ENCODE data around the gene NTN1. TPM values are rescaled to one million over a fixed set of nuclear protein-coding genes. Genes with fewer than 3 reads are reported as not detected.

Gene NTN1
- polyA plus RNA-seq, 3 donors, result 0.03 to 0.04 TPM; not detected in 1

- no peaks in the 10 kb centered on the region for H3K79me2 ChIP-seq (ENCODE audit: insufficient read depth, low read length)
- no peaks in the 10 kb centered on the region for H3K36me3 Mint-ChIP-seq
- 95% methylated on average over 24 of the region's 25 CpGs for WGBS (ENCODE audit: insufficient coverage)
- no peaks in the 10 kb centered on the region for H3K4me1 Mint-ChIP-seq
- no peaks in the 10 kb centered on the region for H4K20me1 ChIP-seq (ENCODE audit: insufficient read depth, low read length)
- H3K27me3 ChIP-seq (ENCODE audit: control insufficient read depth in 2 of 2, insufficient read depth in 2 of 2, low read length in 2 of 2), result no peaks in the 10 kb centered on the region
- H3K27ac Mint-ChIP-seq, result no peak overlapping the region
- peaks cover 4 to 7% of the 10 kb centered on the region in 2 donors for H3K9me3 ChIP-seq (replicated peaks in 1 of 2; ENCODE audit: control insufficient read depth in 1 of 2, insufficient read depth in 1 of 2, low read length in 2 of 2)
- TF ChIP-seq, protein P1, sequence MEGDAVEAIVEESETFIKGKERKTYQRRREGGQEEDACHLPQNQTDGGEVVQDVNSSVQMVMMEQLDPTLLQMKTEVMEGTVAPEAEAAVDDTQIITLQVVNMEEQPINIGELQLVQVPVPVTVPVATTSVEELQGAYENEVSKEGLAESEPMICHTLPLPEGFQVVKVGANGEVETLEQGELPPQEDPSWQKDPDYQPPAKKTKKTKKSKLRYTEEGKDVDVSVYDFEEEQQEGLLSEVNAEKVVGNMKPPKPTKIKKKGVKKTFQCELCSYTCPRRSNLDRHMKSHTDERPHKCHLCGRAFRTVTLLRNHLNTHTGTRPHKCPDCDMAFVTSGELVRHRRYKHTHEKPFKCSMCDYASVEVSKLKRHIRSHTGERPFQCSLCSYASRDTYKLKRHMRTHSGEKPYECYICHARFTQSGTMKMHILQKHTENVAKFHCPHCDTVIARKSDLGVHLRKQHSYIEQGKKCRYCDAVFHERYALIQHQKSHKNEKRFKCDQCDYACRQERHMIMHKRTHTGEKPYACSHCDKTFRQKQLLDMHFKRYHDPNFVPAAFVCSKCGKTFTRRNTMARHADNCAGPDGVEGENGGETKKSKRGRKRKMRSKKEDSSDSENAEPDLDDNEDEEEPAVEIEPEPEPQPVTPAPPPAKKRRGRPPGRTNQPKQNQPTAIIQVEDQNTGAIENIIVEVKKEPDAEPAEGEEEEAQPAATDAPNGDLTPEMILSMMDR (IDR thresholded peaks at IDR 0.05), result no peak
- peaks cover 0 to 3% (median 0%) of the 10 kb centered on the region in 3 donors for H3K27me3 Mint-ChIP-seq (ENCODE audit: low read depth in 3 of 3)
- H3K36me3 ChIP-seq (replicated peaks in 1 of 2; ENCODE audit: control insufficient read depth in 1 of 2, insufficient read depth in 2 of 2, low read length in 2 of 2), result no peaks in the 10 kb centered on the region
- H3K27ac ChIP-seq (ENCODE audit: low read depth in 1 of 2, low read length in 2 of 2), result no peak overlapping the region
- no peak overlapping the region for H3K4me3 Mint-ChIP-seq
- H3K9ac ChIP-seq (ENCODE audit: insufficient read depth, low read length, poor library complexity, severe bottlenecking), result no peak overlapping the region
- H2AFZ ChIP-seq (ENCODE audit: insufficient read depth, low read depth, low read length, poor library complexity, severe bottlenecking), result no peak overlapping the region
- no peaks in the 10 kb centered on the region for H3K4me1 ChIP-seq (ENCODE audit: control insufficient read depth in 1 of 2, insufficient read depth in 2 of 2, low read length in 2 of 2)
- H3K9me3 Mint-ChIP-seq, result peaks cover 3 to 5% (median 4%) of the 10 kb centered on the region in 7 donors
- no peak for DNase-seq
- intact Hi-C loops (cut with micrococcal nuclease), result no loop called here
- no peak overlapping the region for H3K4me2 ChIP-seq (replicated peaks; ENCODE audit: extremely low read depth, low read length, poor library complexity, severe bottlenecking)
- no peak overlapping the region for H3K4me3 ChIP-seq (replicated peaks in 1 of 3; ENCODE audit: low read depth in 2 of 3, low read length in 3 of 3)
Observed at GRCh38 chr17:9221147-9221921, 200.0 kb downstream of the NTN1 start.

DNA sequence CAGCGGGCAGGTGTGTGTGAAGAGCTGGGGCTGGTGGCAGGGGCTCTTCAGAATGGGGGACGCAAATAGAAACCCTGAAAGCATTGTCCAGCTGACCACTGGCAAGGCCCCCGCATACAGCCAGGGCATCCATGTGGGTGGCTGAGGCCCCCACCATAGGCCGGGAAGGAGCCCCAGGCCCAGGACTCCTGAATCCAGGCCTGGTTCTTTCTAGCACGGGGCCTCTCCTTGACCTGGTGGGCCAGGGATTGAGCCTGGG lies 200.5 kb downstream of the NTN1 start:
- H4K20me1 ChIP-seq (ENCODE audit: insufficient read depth, low read length), result no peaks in the 10 kb centered on the region
- no peaks in the 10 kb centered on the region for H3K79me2 ChIP-seq (ENCODE audit: insufficient read depth, low read length)
- H2AFZ ChIP-seq (ENCODE audit: insufficient read depth, low read depth, low read length, poor library complexity, severe bottlenecking), result no peak overlapping the region
- no peak overlapping the region for H3K4me3 ChIP-seq (replicated peaks in 1 of 3; ENCODE audit: low read depth in 2 of 3, low read length in 3 of 3)
- H3K9me3 ChIP-seq (replicated peaks in 1 of 2; ENCODE audit: control insufficient read depth in 1 of 2, insufficient read depth in 1 of 2, low read length in 2 of 2), result peaks cover 0 to 2% of the 10 kb centered on the region in 2 donors
- no peak overlapping the region for H3K4me2 ChIP-seq (replicated peaks; ENCODE audit: extremely low read depth, low read length, poor library complexity, severe bottlenecking)
- H3K4me1 ChIP-seq (ENCODE audit: control insufficient read depth in 1 of 2, insufficient read depth in 2 of 2, low read length in 2 of 2), result no peaks in the 10 kb centered on the region
- H3K27ac ChIP-seq (ENCODE audit: low read depth in 1 of 2, low read length in 2 of 2), result no peak overlapping the region
- H3K36me3 ChIP-seq (replicated peaks in 1 of 2; ENCODE audit: control insufficient read depth in 1 of 2, insufficient read depth in 2 of 2, low read length in 2 of 2), result no peaks in the 10 kb centered on the region
- Mint-ChIP-seq H3K4me3 (no peak overlapping the region), H3K27me3 (ENCODE audit: low read depth in 3 of 3) (peaks cover 0 to 3% (median 0%) of the 10 kb centered on the region in 3 donors), H3K4me1 (no peaks in the 10 kb centered on the region), H3K9me3 (peaks cover 0 to 3% (median 0%) of the 10 kb centered on the region in 7 donors), H3K36me3 (no peaks in the 10 kb centered on the region), H3K27ac (no peak overlapping the region)
- no peak overlapping the region for H3K9ac ChIP-seq (ENCODE audit: insufficient read depth, low read length, poor library complexity, severe bottlenecking)
- WGBS (ENCODE audit: insufficient coverage), result 100% methylated on average over 5 of the region's 5 CpGs
- TF ChIP-seq, protein P1 (IDR thresholded peaks at IDR 0.05), result no peak
- H3K27me3 ChIP-seq (ENCODE audit: control insufficient read depth in 2 of 2, insufficient read depth in 2 of 2, low read length in 2 of 2), result no peaks in the 10 kb centered on the region
- DNase-seq, result no peak
- intact Hi-C loops (cut with micrococcal nuclease), result no loop called here
